HG03139 (cell line): ENCODE results near the gene SLC26A5.
"Not testable (repeated sequence)": the region's sequence is repeated elsewhere in the genome, so short reads cannot be mapped to it uniquely, and the experiment has no call there.

Experiments
- ATAC-seq: cut with Tn5 transposase; IDR thresholded peaks from one replicate; pipeline ENCODE4 v1.9.1; 2021; ENCODE audit not compliant: unreplicated experiment

SLC26A5 gene

GRCh38 chr7:103405789-103406613, 40.0 kb downstream of the SLC26A5 start:
- not testable (repeated sequence) for ATAC-seq

GRCh38 chr7:103399687-103400086, 46.3 kb downstream of the SLC26A5 start:
- not testable (repeated sequence) for ATAC-seq

- no peak for ATAC-seq
Observed at GRCh38 chr7:103398483-103399127, 47.4 kb downstream of the SLC26A5 start.

- no peak for ATAC-seq
Observed at GRCh38 chr7:103396471-103396870, 49.5 kb downstream of the SLC26A5 start.

- no peak for ATAC-seq
Observed at GRCh38 chr7:103395071-103395470, 50.9 kb downstream of the SLC26A5 start.

GRCh38 chr7:103394566-103394965, 51.4 kb downstream of the SLC26A5 start:
- no peak for ATAC-seq

GRCh38 chr7:103391976-103392375, 54.0 kb downstream of the SLC26A5 start:
- ATAC-seq: no peak

- no peak for ATAC-seq
Observed at GRCh38 chr7:103391150-103391549, 54.9 kb downstream of the SLC26A5 start.

- ATAC-seq: no peak
Observed at GRCh38 chr7:103389263-103389662, 56.7 kb downstream of the SLC26A5 start.

- ATAC-seq: no peak
Observed at GRCh38 chr7:103388469-103389140, 57.4 kb downstream of the SLC26A5 start.

- no peak for ATAC-seq
Observed at GRCh38 chr7:103387242-103387641, 58.8 kb downstream of the SLC26A5 start.

GRCh38 chr7:103382032-103382402, 64.0 kb downstream of the SLC26A5 start:
- ATAC-seq: no peak

GRCh38 chr7:103381280-103382031, 64.6 kb downstream of the SLC26A5 start:
- ATAC-seq: no peak

- ATAC-seq: no peak
Observed at GRCh38 chr7:103380395-103381191, 65.4 kb downstream of the SLC26A5 start.

GRCh38 chr7:103379270-103379975, 66.6 kb downstream of the SLC26A5 start:
- no peak for ATAC-seq

GRCh38 chr7:103373866-103374643, 72.0 kb downstream of the SLC26A5 start:
- ATAC-seq: no peak

- ATAC-seq: no peak
Observed at GRCh38 chr7:103369432-103369831, 76.6 kb downstream of the SLC26A5 start.

- ATAC-seq: no peak
Observed at GRCh38 chr7:103349805-103350204, 96.2 kb downstream of the SLC26A5 start.

GRCh38 chr7:103348959-103349358, 97.0 kb downstream of the SLC26A5 start:
- no peak for ATAC-seq
